Islet of Langerhans (tissue), 1 donor: ENCODE measurements around the gene ELOF1.
"Not testable (repeated sequence)": the region's sequence is repeated elsewhere in the genome, so short reads cannot be mapped to it uniquely, and the experiment has no call there.

Experiments
- FAIRE-seq: peaks from one replicate; lab custom pipeline; 2011; peaks lifted over from hg19 to GRCh38; lab: Jason Lieb, UNC

Gene ELOF1

GRCh38 chr19:11558881-11559828, at the start of gene ELOF1:
TSS of gene ELOF1 (minus strand) at chr19:11559230. CDS start at chr19:11554347, 4,883 bp downstream.
- peak; percentile 17 for FAIRE-seq

- no peak for FAIRE-seq
Measured at GRCh38 chr19:11606484-11606883, 47.5 kb upstream of the ELOF1 start.

DNA sequence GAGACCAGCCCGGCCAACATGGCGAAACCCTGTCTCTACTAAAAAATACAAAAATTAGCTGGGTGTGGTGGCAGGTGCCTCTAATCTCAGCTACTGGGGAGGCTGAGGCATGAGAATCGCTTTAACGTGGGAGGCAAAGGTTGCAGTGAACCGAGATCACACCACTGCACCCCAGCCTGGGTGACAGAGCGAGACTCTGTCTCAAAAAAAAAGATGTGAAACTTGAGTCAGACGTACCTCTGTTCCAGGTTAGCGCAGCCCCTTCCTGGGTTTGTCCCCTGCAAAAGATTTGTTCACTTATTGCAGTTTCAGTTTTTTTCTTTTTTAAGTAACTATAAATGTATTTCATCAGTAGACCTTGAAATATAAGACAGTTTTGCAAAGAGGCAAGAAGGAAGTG, 40.7 kb upstream of the ELOF1 start:
- not testable (repeated sequence) for FAIRE-seq

DNA sequence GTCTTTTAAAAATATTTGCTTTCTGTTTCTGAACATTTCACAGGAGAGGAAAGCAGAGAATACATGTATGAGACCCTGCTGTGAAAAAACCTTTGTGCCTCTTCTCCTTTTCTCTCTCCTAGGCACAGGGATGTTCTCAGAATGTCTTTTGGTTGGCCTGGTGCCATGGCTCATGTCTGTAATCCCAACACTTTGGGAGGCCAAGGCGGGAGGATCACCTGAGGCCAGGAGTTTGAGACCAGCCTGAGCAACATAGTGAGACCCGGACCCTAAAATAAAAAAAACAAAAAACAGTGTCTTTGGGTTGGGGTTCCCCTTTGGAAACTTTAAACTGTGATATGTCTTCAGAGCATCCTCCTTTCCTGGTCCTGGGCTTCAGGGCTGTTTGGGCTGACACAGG, 39.7 kb upstream of the ELOF1 start:
- no peak for FAIRE-seq

DNA sequence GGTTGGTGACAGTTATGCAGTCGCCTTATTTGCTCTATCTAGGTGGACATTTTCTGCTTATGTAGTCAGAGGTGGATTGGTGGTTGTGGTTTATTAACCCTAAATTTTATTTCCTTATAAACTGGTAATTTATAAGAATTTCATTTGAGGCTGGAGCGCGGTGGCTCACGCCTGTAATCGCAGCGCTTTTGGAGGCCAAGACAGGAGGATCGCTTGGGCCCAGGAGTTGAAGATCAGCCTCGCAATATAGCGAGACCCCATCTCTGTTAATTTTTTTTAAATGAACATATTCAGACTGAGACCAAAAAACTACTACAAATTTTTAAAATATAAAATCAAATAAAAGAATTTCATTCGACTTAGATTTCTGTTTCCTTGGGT, 39.1 kb upstream of the ELOF1 start:
- FAIRE-seq = peak; percentile 9

DNA sequence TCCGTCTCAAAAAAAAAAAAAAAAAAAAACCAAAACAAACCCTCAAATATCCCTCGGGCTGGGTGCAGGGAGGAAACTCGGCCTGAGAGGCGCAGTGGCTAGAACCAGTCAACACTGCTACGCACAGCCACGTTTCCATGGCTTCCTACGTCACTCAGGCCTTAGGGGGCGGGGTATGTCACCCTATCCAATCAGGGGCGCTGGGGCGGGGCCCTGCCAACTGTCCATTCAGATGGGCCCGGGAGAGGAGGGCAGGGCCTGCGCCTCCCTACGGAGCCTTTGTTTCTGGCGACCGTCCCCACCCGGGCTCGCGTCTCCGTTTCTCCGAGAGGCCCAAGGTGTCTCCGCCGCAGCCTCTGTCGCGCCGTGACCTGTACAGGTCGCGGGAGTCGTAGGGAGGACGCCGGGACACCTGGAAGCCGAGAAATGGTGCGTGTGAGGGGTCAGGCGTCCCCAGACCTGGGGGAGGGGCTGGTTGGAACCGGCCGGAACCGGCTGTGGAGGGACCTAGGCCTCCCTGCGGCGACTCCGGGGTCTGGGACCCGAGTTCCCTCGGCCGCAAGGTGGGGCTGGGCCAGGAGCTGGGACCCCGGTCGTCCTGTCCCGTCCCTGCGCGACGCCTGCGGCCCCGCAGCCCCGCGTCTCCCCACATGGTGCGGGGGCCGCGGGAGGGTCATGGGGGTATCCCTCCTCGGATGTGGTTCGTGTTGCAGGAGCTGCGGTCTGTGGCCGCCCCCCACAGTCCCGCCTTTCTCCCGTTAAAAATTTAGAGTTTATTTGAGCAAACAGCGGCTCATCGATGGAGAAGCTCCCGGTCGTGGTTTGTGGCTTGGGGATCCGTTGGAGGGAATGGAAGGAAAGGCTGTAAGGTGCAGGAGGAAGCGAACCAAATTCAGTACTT, 38.4 kb upstream of the ELOF1 start, which contains the start of gene ZNF627:
Gene ZNF627 (plus strand): TSS at position 282 of the 901 bp plus-strand sequence. CDS start 145 bp downstream, at position 427.
- peak; percentile 55 for FAIRE-seq

- no peak for FAIRE-seq
Measured at GRCh38 chr19:11596156-11596555, 37.1 kb upstream of the ELOF1 start.

DNA sequence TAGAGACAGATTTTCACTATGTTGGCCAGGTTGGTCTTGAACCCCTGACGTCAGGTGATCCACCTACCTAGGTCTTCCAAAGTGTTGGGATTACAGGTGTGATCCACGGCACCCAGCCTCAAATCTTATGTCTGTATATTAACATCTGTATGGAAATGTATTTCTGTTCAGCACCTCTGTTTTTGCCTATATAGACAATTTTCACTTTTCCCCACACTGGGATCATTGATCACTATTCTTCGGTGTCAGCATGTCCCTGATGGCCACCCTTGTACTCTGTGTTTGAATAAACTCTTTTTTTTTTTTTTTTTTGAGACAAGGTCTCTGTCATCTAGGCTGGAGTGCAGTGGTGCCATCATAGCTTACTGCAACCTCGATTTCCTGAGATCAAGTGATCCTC, 35.1 kb upstream of the ELOF1 start:
- FAIRE-seq = no peak

DNA sequence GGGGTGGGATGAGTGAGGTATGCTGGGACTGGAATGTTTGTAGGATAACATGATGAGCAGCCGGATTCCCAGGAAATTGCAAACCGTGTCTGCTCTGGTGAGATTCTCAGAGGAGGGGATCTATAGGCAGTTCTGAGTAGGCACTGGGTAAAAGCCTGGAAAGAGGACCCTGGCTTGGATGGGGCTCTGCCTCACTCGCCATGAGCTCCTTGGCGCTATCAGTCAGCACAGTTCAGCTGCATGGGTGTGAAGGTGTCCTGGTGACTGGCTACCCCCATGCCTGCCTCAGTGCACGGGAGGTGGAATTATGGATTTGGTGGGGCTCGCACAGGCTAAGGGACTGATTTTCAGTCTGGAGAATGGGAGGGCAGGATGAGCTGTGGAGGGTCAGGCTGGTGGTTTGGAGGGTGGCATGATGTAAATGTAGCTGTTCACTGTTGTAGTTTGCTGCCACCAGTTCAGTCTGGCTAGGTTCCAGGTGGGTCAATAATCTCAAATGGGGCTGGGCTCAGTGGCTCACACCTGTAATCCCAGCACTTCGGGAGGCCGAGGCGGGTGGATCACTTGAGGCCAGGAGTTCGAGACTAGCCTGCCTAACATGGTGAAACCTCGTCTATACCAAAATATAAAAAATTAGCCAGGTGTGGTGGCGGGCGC, 29.1 kb upstream of the ELOF1 start:
- no peak for FAIRE-seq

- no peak for FAIRE-seq
Measured at GRCh38 chr19:11587302-11587974, 28.4 kb upstream of the ELOF1 start.

GRCh38 chr19:11586331-11586730, 27.3 kb upstream of the ELOF1 start:
- FAIRE-seq = no peak

DNA sequence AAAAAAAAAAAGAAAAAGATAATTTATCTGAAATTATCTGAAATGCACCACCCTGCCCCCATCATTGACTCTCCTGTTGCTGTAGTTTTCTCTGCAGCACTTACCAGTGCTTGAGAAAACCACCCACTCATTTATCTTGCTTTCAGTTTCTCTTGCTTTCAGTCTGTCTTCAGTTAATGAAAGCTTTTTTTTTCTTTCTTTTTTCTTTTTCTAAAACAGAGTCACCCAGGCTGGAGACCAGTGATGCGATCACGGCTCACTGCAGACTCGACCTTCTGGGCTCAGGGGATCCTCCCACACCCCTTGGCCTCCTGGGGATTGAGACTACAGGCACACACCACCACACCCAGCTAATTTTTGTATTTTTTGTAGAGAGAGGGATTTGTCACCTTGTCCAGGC, 22.7 kb upstream of the ELOF1 start:
- no peak for FAIRE-seq

GRCh38 chr19:11580116-11580515, 21.1 kb upstream of the ELOF1 start:
- FAIRE-seq = no peak

- no peak for FAIRE-seq
Measured at GRCh38 chr19:11578258-11579142, 19.5 kb upstream of the ELOF1 start.

- no peak for FAIRE-seq
Measured at GRCh38 chr19:11577451-11578257, 18.6 kb upstream of the ELOF1 start, which contains the start of gene ACP5. TSS of gene ACP5 (minus strand) at chr19:11577645. CDS start at chr19:11577317, 328 bp downstream.

DNA sequence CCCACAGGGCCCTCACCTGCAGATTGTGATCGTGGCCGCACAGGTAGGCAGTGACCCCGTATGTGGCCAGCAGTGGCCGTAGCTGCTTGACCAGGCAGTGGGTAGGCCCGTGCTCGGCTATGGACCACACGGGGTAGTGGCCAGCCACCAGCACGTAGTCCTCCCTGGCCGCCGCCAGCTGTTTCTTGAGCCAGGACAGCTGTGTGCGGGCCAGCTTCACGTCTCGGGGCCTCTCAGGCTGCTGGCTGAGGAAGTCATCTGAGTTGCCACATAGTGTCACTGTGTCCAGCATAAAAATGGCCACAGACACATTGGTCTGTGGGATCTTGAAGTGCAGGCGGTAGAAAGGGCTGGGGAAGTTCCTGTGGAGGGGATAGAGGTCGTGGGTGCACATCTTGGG, 17.2 kb upstream of the ELOF1 start:
- FAIRE-seq = no peak

GRCh38 chr19:11574689-11575088, 15.7 kb upstream of the ELOF1 start:
- no peak for FAIRE-seq

- not testable (repeated sequence) for FAIRE-seq
Measured at GRCh38 chr19:11573763-11574162, 14.7 kb upstream of the ELOF1 start.

DNA sequence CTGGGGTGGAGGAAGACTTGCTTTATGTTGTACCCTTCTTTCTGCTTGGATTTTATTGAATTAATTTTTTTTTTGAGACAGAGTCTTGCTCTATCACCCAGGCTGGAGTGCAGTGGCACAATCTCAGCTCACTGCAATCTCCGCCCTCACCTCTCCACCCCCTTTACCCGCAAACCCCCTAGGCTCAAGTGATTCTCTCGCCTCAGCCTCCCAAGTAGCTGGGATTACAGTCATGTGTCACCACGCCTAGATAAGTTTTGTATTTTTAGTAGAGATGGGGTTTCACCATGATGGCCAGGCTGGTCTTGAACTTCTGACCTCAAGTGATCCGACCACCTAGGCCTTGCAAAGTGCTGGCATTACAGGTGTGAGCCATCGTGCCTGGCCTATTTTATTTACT, 14.3 kb upstream of the ELOF1 start:
- FAIRE-seq = not testable (repeated sequence)

- FAIRE-seq = no peak
Measured at GRCh38 chr19:11570039-11570462, 11.0 kb upstream of the ELOF1 start.
